Naive thymus-derived CD4-positive, alpha-beta T cell (primary cell): ENCODE data around the gene WNT7B. TPM values are rescaled to one million over a fixed set of nuclear protein-coding genes. Genes with fewer than 3 reads are reported as not detected.

Experiments used
- ATAC-seq: fragments of 150-1000 bp; cut with Tn5 transposase; 2 replicates; pipeline ENCODE4 v1.10.0; 2021; ENCODE audit warnings: mild to moderate bottlenecking, moderate library complexity
- CTCF ChIA-PET: fragments of 350-600 bp; sonication (Branson Sonifier 250); formaldehyde crosslinking; loops from one replicate; lab custom pipeline; 2021; ENCODE audit warnings: antibody characterized with exemption; lab: Charles Lee
- POLR2A ChIA-PET: fragments of 350-600 bp; sonication (Branson Sonifier 250); formaldehyde crosslinking; loops from one replicate; lab custom pipeline; 2021; ENCODE audit warnings: antibody characterized with exemption, inconsistent platforms; lab: Charles Lee
- DNase-seq, 9 donors: peaks; one replicate each; pipeline versions ENCODE4 v3.0.0 to v3.0.0-alpha.2; 2020 to 2022; ENCODE audit warnings: mixed read lengths in 1 of 9
- H3K27ac ChIP-seq: one replicate; pipeline ENCODE4 v1.7.0; 2013; ENCODE audit warnings: mild to moderate bottlenecking, low read depth, low read length, moderate library complexity
- H3K27me3 ChIP-seq, 2 donors: one replicate each; pipeline ENCODE4 v1.7.0; 2013; ENCODE audit warnings: low read length in 2 of 2, mild to moderate bottlenecking in 2 of 2, moderate library complexity in 2 of 2; ENCODE audit not compliant: control insufficient read depth in 2 of 2, insufficient read depth in 2 of 2
- H3K36me3 ChIP-seq, 3 experiments: 1 replicate in 2 of 3; 2 replicates in 1 of 3; pipeline ENCODE4 v1.7.0; 2013; ENCODE audit warnings: low read length in 3 of 3, mild to moderate bottlenecking in 3 of 3, moderate library complexity in 1 of 3; ENCODE audit not compliant: insufficient read depth in 3 of 3, control insufficient read depth in 2 of 3
- H3K4me1 ChIP-seq, 2 donors: one replicate each; pipeline ENCODE4 v1.7.0; 2013; ENCODE audit warnings: low read length in 2 of 2, mild to moderate bottlenecking in 2 of 2, moderate library complexity in 1 of 2; ENCODE audit not compliant: control insufficient read depth in 2 of 2, insufficient read depth in 2 of 2
- H3K4me3 ChIP-seq: 2 replicates; pipeline ENCODE4 v1.7.0; 2013; ENCODE audit warnings: mild to moderate bottlenecking, low read length
- H3K9me3 ChIP-seq, 3 experiments: 1 replicate in 2 of 3; 2 replicates in 1 of 3; pipeline ENCODE4 v1.7.0; 2013; ENCODE audit warnings: low read length in 3 of 3; ENCODE audit not compliant: control insufficient read depth in 2 of 3
- H3K27ac Mint-ChIP-seq, 9 donors: one replicate each; pipeline ENCODE4 v1.8.0; 2020 to 2022; ENCODE audit warnings: mixed read lengths in 9 of 9, mild to moderate bottlenecking in 8 of 9, moderate library complexity in 5 of 9, inconsistent platforms in 2 of 9
- H3K27me3 Mint-ChIP-seq, 5 donors: one replicate each; pipeline ENCODE4 v1.8.0; 2021 to 2022; ENCODE audit warnings: mixed read lengths in 5 of 5, mild to moderate bottlenecking in 1 of 5
- H3K36me3 Mint-ChIP-seq, 5 donors: one replicate each; pipeline ENCODE4 v1.8.0; 2020 to 2022; ENCODE audit warnings: mixed read lengths in 5 of 5, mild to moderate bottlenecking in 3 of 5, inconsistent platforms in 1 of 5
- H3K4me1 Mint-ChIP-seq, 7 donors: one replicate each; pipeline ENCODE4 v1.8.0; 2020 to 2022; ENCODE audit warnings: mixed read lengths in 7 of 7, mild to moderate bottlenecking in 3 of 7, inconsistent platforms in 1 of 7
- H3K4me3 Mint-ChIP-seq, 10 donors: one replicate each; pipeline ENCODE4 v1.8.0; 2020 to 2022; ENCODE audit warnings: mild to moderate bottlenecking in 10 of 10, mixed read lengths in 10 of 10, moderate library complexity in 6 of 10, inconsistent platforms in 2 of 10
- H3K9me3 Mint-ChIP-seq, 11 donors: one replicate each; pipeline ENCODE4 v1.8.0; 2020 to 2022; ENCODE audit warnings: mixed read lengths in 11 of 11, mild to moderate bottlenecking in 4 of 11, inconsistent platforms in 1 of 11, moderate library complexity in 1 of 11
- intact Hi-C, 2 donors: fragments of 100-400 bp; cut with micrococcal nuclease; formaldehyde crosslinking; loops; one replicate each; pipeline ENCODE4 v1.15.1; 2023
- polyA plus RNA-seq, 2 donors: library from polyadenylated mRNA; unstranded; fragments of 300-500 nt; fragmentation: Illumina TruSeq; gene quantifications; one replicate each; pipeline ENCODE4 v1.2.3, GENCODE V29; 2021
- total RNA-seq, 6 experiments: library from RNA in 5 of 6; stranded (reverse) in 5 of 6; gene quantifications; 1 replicate in 5 of 6; 2 replicates in 1 of 6; pipeline ENCODE4 v1.2.3 and lab custom pipeline; 2021 to 2026

Gene WNT7B
- total and polyA plus RNA-seq, 7 experiments from 2014 or later: not detected

GRCh38 chr22:46012881-46013281, 35.9 kb upstream of the WNT7B start:
- ATAC-seq (no peak), DNase-seq (peak in 1 of 9 donors; percentile 10)
- H3K27ac ChIP-seq: peak overlapping the region; percentile 80
- H3K4me1 ChIP-seq: peaks cover 3 to 5% of the 10 kb centered on the region in 2 donors
- Mint-ChIP-seq H3K27me3 (peaks cover 0 to 3% (median 0%) of the 10 kb centered on the region in 5 donors), H3K27ac (peak overlapping the region in 5 of 9 donors; percentile 79 to 94 (median 85)), H3K4me1 (peaks cover 0 to 13% (median 4%) of the 10 kb centered on the region in 7 donors), H3K36me3 (peaks cover 0 to 2% (median 0%) of the 10 kb centered on the region in 5 donors), H3K4me3 (peak overlapping the region; percentile 83 to 91 (median 89)), H3K9me3 (peaks cover 0 to 12% (median 4%) of the 10 kb centered on the region in 11 donors)
- intact Hi-C loops: loop anchor here (1.0 to 5.0 kb wide), 7 partner anchors 22 to 299 kb away; partner anchors contain the start of gene CDPF1 (in 1 of the 2)
- H3K36me3 ChIP-seq: no peaks in the 10 kb centered on the region
- POLR2A ChIA-PET: interaction anchor here (0.8 to 4.1 kb wide), 11 partner anchors 9 to 545 kb away, joined by 3 to 60 read pairs (median 5); no protein-coding TSS in a partner anchor
- H3K4me3 ChIP-seq: peak overlapping the region; percentile 78
- peaks cover 0 to 14% (median 0%) of the 10 kb centered on the region in 3 experiments for H3K9me3 ChIP-seq
- no peaks in the 10 kb centered on the region for H3K27me3 ChIP-seq
- CTCF ChIA-PET: interaction anchor here (0.8 to 5.8 kb wide), 10 partner anchors 10 to 283 kb away, joined by 3 to 39 read pairs (median 6); partner anchors contain the start of gene GTSE1

GRCh38 chr22:46012182-46012880, 35.4 kb upstream of the WNT7B start:
- POLR2A ChIA-PET: interaction anchor here (0.9 to 4.1 kb wide), 9 partner anchors 21 to 105 kb away, joined by 4 to 60 read pairs (median 7); no protein-coding TSS in a partner anchor
- Mint-ChIP-seq H3K4me1 (peaks cover 0 to 13% (median 4%) of the 10 kb centered on the region in 7 donors), H3K9me3 (peaks cover 0 to 12% (median 4%) of the 10 kb centered on the region in 11 donors), H3K36me3 (peaks cover 0 to 2% (median 0%) of the 10 kb centered on the region in 5 donors), H3K27ac (peak overlapping the region in 2 of 9 donors; percentile 48 to 63), H3K4me3 (peak overlapping the region in 8 of 10 donors; percentile 9 to 89 (median 42)), H3K27me3 (no peaks in the 10 kb centered on the region)
- ATAC-seq (no peak), DNase-seq (no peak)
- Histone ChIP-seq H3K27ac (no peak overlapping the region), H3K9me3 (peaks cover 0 to 14% (median 0%) of the 10 kb centered on the region in 3 experiments), H3K27me3 (no peaks in the 10 kb centered on the region), H3K4me1 (peaks cover 3 to 5% of the 10 kb centered on the region in 2 donors), H3K4me3 (no peak overlapping the region), H3K36me3 (no peaks in the 10 kb centered on the region)
- CTCF ChIA-PET: interaction anchor here (0.6 to 5.8 kb wide), 11 partner anchors 9 to 783 kb away, joined by 3 to 39 read pairs (median 6); partner anchors contain the start of gene GTSE1
- intact Hi-C loops: loop anchor here (2.0 to 5.0 kb wide), 4 partner anchors 40 to 300 kb away; partner anchors contain the start of gene CDPF1 (in 1 of the 2)

- intact Hi-C loops: loop anchor here (2.0 to 5.0 kb wide), 4 partner anchors 41 to 301 kb away; partner anchors contain the start of gene CDPF1 (in 1 of the 2)
- Mint-ChIP-seq H3K9me3 (peaks cover 0 to 12% (median 4%) of the 10 kb centered on the region in 11 donors), H3K4me1 (peaks cover 0 to 13% (median 4%) of the 10 kb centered on the region in 7 donors), H3K27ac (peak overlapping the region in 2 of 9 donors; percentile 48 to 63), H3K4me3 (peak overlapping the region in 7 of 10 donors; percentile 9 to 68 (median 39)), H3K27me3 (no peaks in the 10 kb centered on the region), H3K36me3 (peaks cover 0 to 2% (median 0%) of the 10 kb centered on the region in 5 donors)
- Histone ChIP-seq H3K9me3 (peaks cover 0 to 14% (median 0%) of the 10 kb centered on the region in 3 experiments), H3K27me3 (no peaks in the 10 kb centered on the region), H3K4me3 (no peak overlapping the region), H3K27ac (no peak overlapping the region), H3K4me1 (peaks cover 3 to 5% of the 10 kb centered on the region in 2 donors), H3K36me3 (no peaks in the 10 kb centered on the region)
- no peak for ATAC-seq
- CTCF ChIA-PET: interaction anchor here (0.6 to 5.8 kb wide), 6 partner anchors 15 to 784 kb away, joined by 3 to 39 read pairs (median 6); no protein-coding TSS in a partner anchor
- DNase-seq: no peak
- POLR2A ChIA-PET: interaction anchor here (1.5 to 4.1 kb wide), 3 partner anchors 22 to 59 kb away, joined by 7 to 60 read pairs (median 19); no protein-coding TSS in a partner anchor
These were observed 34.7 kb upstream of the WNT7B start for GRCh38 chr22:46011627-46012181.

GRCh38 chr22:46010951-46011626, 34.1 kb upstream of the WNT7B start:
- ATAC-seq: no peak
- Mint-ChIP-seq H3K4me3 (peak overlapping the region in 1 of 10 donors; percentile 37), H3K27me3 (peaks cover 0 to 1% (median 0%) of the 10 kb centered on the region in 5 donors), H3K36me3 (peaks cover 0 to 2% (median 0%) of the 10 kb centered on the region in 5 donors), H3K27ac (no peak overlapping the region), H3K4me1 (peaks cover 0 to 16% (median 4%) of the 10 kb centered on the region in 7 donors), H3K9me3 (peaks cover 0 to 12% (median 4%) of the 10 kb centered on the region in 11 donors)
- Histone ChIP-seq H3K4me3 (no peak overlapping the region), H3K27me3 (peaks cover 0 to 1% of the 10 kb centered on the region in 2 donors), H3K9me3 (peaks cover 0 to 14% (median 0%) of the 10 kb centered on the region in 3 experiments), H3K4me1 (peaks cover 6 to 9% of the 10 kb centered on the region in 2 donors), H3K36me3 (no peaks in the 10 kb centered on the region), H3K27ac (no peak overlapping the region)
- CTCF ChIA-PET: interaction anchor here (0.9 to 5.8 kb wide), 3 partner anchors 26 to 106 kb away, joined by 4 to 39 read pairs (median 4); no protein-coding TSS in a partner anchor
- POLR2A ChIA-PET: interaction anchor here (1.0 to 3.6 kb wide), 3 partner anchors 23 to 59 kb away, joined by 4 to 19 read pairs (median 7); no protein-coding TSS in a partner anchor
- intact Hi-C loops: loop anchor here (5.0 kb wide), 3 partner anchors 41 to 301 kb away; partner anchors contain the start of gene CDPF1 (in 1 of the 2)
- DNase-seq: no peak

- Mint-ChIP-seq H3K9me3 (peaks cover 0 to 12% (median 4%) of the 10 kb centered on the region in 11 donors), H3K27ac (no peak overlapping the region), H3K4me3 (no peak overlapping the region), H3K36me3 (peaks cover 0 to 2% (median 0%) of the 10 kb centered on the region in 5 donors), H3K27me3 (peaks cover 0 to 1% (median 0%) of the 10 kb centered on the region in 5 donors), H3K4me1 (peaks cover 0 to 17% (median 4%) of the 10 kb centered on the region in 7 donors)
- ATAC-seq (no peak), DNase-seq (no peak)
- Histone ChIP-seq H3K36me3 (no peaks in the 10 kb centered on the region), H3K9me3 (peaks cover 0 to 14% (median 0%) of the 10 kb centered on the region in 3 experiments), H3K27ac (no peak overlapping the region), H3K27me3 (peaks cover 0 to 3% of the 10 kb centered on the region in 2 donors), H3K4me3 (no peak overlapping the region), H3K4me1 (peaks cover 7 to 10% of the 10 kb centered on the region in 2 donors)
- intact Hi-C loops: loop anchor here (5.0 kb wide), 3 partner anchors 42 to 302 kb away; partner anchors contain the start of gene CDPF1 (in 1 of the 2)
- ChIA-PET CTCF (interaction anchor here (1.9 to 5.8 kb wide), 2 partner anchors 27 to 107 kb away, joined by 4 to 39 read pairs; no protein-coding TSS in a partner anchor), POLR2A (interaction anchor here (1.0 kb wide), 1 partner anchor 26 kb away, joined by 4 read pairs; no protein-coding TSS in a partner anchor)
These were observed 33.4 kb upstream of the WNT7B start for GRCh38 chr22:46010207-46010867.
